ENCODE results near the gene PCDHA1. TPM values are rescaled to one million over a fixed set of nuclear protein-coding genes. Genes with fewer than 3 reads are reported as not detected.

Gene PCDHA1
- total and polyA plus RNA-seq, 2 of the 13 experiments (the other 11 are each of a cell fraction or from before 2014, with no cell fraction given) = not detected

DNA sequence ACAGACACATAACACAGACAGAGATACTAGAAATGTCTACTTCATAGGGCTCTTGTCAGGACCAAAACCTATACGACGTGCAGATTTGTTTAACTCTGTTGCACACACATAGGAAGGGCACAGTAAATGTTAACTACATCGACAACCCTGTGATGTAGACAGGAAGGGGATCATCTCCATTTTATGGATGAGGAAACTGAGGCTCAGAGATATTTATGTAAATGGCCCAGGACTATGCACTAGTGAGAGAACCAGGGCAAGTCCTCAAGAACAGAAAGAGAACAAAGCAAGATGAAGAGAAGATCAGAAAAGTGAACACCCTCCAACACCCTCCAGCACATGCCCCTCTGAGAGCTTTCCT is 216.6 kb downstream of the PCDHA1 start (continued):
- TF ChIP-seq NAIF1 (CRISPR knock-in tag; IDR thresholded peaks at IDR 0.05; ENCODE audit: borderline replicate concordance) (no peak), MYNN (CRISPR knock-in tag; IDR thresholded peaks at IDR 0.05; ENCODE audit: low read depth) (no peak), NFE2 (CRISPR knock-in tag; IDR thresholded peaks at IDR 0.05) (no peak)

DNA sequence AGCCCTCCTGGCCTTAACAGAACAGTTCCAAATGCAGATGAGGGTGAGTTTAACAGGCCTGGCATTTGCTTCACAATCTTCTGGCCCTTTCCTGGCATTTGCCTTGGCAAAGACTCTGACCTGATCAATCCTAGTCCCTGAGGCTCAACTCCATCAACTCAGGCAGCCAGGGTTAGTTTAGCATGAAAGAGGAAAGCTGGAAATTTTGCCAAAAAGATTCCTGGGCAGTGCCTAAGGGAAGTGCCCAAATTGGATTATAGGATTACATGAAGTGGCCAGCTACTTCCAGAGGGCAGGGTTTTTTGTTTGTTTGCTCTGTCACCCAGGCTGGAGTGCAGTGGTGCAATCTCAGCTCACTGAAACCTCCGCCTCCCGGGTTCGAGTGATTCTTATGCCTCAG is 217.1 kb downstream of the PCDHA1 start:
- Histone ChIP-seq H3K27ac (ENCODE audit: extremely low read length, insufficient read depth, low read length) (no peak overlapping the region), H2AFZ (ENCODE audit: low read length) (no peak overlapping the region), H3K9ac (ENCODE audit: insufficient read depth, low read depth, low read length) (no peak overlapping the region), H3K9me3 (ENCODE audit: low read length) (no peaks in the 10 kb centered on the region), H3K4me1 (ENCODE audit: insufficient read depth, low read length) (no peaks in the 10 kb centered on the region), H3K4me2 (ENCODE audit: low read depth, low read length) (no peak overlapping the region), H3K36me3 (replicated peaks in 1 of 2; ENCODE audit: control insufficient read depth in 1 of 2, insufficient read depth in 2 of 2, low read length in 2 of 2) (no peaks in the 10 kb centered on the region), H3K4me3 (replicated peaks in 1 of 3; ENCODE audit: insufficient read depth in 1 of 3, low read depth in 2 of 3, low read length in 3 of 3) (no peak overlapping the region), H3K27me3 (ENCODE audit: control insufficient read depth in 1 of 2, insufficient read depth in 2 of 2, low read length in 2 of 2) (peaks cover 1 to 6% of the 10 kb centered on the region in 2 experiments; a peak in 1 of 5 replicates), H4K20me1 (ENCODE audit: insufficient read depth, low read length) (no peaks in the 10 kb centered on the region), H3K79me2 (ENCODE audit: insufficient read depth, low read length) (no peaks in the 10 kb centered on the region)
- 7% methylated on average over 3 of the region's 3 CpGs for WGBS (ENCODE audit: low lambda C conversion rate)
- ChIA-PET CTCF (ENCODE audit: low intra/inter-chr PET ratio, low total read pairs) (no interaction called here), POLR2A (no interaction called here)
- intact Hi-C loops (cut with micrococcal nuclease; ENCODE audit: unreplicated experiment) (no loop called here), in situ Hi-C loops (cut with HindIII; ENCODE audit: extremely low pct_ligation_motif_present, low pct_unique_long_range_greater_than_20kb) (no loop called here)
- FAIRE-seq (no peak), DNase-seq (ENCODE audit: low spot score) (no peak), ATAC-seq (no peak)
- no TSS peak for BruUV-seq (replicated peaks)
- TF ChIP-seq ETV5 (CRISPR knock-in tag; IDR thresholded peaks at IDR 0.05; ENCODE audit: borderline replicate concordance) = no peak
- TF ChIP-seq, protein P1, sequence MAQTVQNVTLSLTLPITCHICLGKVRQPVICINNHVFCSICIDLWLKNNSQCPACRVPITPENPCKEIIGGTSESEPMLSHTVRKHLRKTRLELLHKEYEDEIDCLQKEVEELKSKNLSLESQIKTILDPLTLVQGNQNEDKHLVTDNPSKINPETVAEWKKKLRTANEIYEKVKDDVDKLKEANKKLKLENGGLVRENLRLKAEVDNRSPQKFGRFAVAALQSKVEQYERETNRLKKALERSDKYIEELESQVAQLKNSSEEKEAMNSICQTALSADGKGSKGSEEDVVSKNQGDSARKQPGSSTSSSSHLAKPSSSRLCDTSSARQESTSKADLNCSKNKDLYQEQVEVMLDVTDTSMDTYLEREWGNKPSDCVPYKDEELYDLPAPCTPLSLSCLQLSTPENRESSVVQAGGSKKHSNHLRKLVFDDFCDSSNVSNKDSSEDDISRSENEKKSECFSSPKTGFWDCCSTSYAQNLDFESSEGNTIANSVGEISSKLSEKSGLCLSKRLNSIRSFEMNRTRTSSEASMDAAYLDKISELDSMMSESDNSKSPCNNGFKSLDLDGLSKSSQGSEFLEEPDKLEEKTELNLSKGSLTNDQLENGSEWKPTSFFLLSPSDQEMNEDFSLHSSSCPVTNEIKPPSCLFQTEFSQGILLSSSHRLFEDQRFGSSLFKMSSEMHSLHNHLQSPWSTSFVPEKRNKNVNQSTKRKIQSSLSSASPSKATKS (CRISPR knock-in tag; IDR thresholded peaks at IDR 0.05) = no peak
- no peak for TF ChIP-seq NFYB (CRISPR knock-in tag; IDR thresholded peaks at IDR 0.05)
- TF ChIP-seq, protein P2, sequence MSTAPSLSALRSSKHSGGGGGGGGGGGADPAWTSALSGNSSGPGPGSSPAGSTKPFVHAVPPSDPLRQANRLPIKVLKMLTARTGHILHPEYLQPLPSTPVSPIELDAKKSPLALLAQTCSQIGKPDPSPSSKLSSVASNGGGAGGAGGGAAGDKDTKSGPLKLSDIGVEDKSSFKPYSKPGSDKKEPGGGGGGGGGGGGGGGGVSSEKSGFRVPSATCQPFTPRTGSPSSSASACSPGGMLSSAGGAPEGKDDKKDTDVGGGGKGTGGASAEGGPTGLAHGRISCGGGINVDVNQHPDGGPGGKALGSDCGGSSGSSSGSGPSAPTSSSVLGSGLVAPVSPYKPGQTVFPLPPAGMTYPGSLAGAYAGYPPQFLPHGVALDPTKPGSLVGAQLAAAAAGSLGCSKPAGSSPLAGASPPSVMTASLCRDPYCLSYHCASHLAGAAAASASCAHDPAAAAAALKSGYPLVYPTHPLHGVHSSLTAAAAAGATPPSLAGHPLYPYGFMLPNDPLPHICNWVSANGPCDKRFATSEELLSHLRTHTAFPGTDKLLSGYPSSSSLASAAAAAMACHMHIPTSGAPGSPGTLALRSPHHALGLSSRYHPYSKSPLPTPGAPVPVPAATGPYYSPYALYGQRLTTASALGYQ (CRISPR knock-in tag; IDR thresholded peaks at IDR 0.05) = no peak
- TF ChIP-seq RARA (CRISPR knock-in tag; IDR thresholded peaks at IDR 0.05) = no peak
- TF ChIP-seq ZNF547 (CRISPR knock-in tag; IDR thresholded peaks at IDR 0.05) = no peak
- TF ChIP-seq ZFP1 (CRISPR knock-in tag; IDR thresholded peaks at IDR 0.05) = no peak
